Gastrocnemius medialis (tissue), 4 donors: ENCODE results near the gene STRADA. TPM values are rescaled to one million over a fixed set of nuclear protein-coding genes. Genes with fewer than 3 reads are reported as not detected.

Experiments
- ATAC-seq, 2 donors: fragments of 150-250 bp; one replicate each; pipeline ENCODE4 v1.9.1; 2016
- DNase-seq, 2 donors: peaks; one replicate each; pipeline ENCODE4 v3.0.0-alpha.2; 2019
- H3K27ac ChIP-seq, 4 donors: fragments of 200-600 bp; sonication (generic); 1 replicate in 1 of 4; 2 replicates in 3 of 4; pipeline ENCODE4 v1.5.1; 2016 to 2018; ENCODE audit warnings: mild to moderate bottlenecking in 2 of 4, moderate library complexity in 1 of 4
- H3K27me3 ChIP-seq, 3 donors: fragments of 200-600 bp; sonication (generic) in 2 of 3; 1 replicate in 1 of 3; 2 replicates in 2 of 3; pipeline versions ENCODE4 v1.5.1 to v1.6.0; 2016 to 2019; ENCODE audit warnings: mild to moderate bottlenecking in 1 of 3, moderate library complexity in 1 of 3
- H3K36me3 ChIP-seq, 2 donors: fragments of 200-600 bp; sonication (generic) in 1 of 2; one replicate each; pipeline ENCODE4 v1.5.1; 2017 to 2018
- H3K4me1 ChIP-seq, 2 donors: fragments of 200-600 bp; sonication (generic) in 1 of 2; one replicate each; pipeline ENCODE4 v1.5.1; 2016 to 2017; ENCODE audit warnings: mild to moderate bottlenecking in 2 of 2
- H3K4me3 ChIP-seq, 4 donors: fragments of 200-600 bp; sonication (generic) in 3 of 4; 1 replicate in 1 of 4; 2 replicates in 3 of 4; pipeline ENCODE4 v1.5.1; 2016 to 2019; ENCODE audit warnings: mild to moderate bottlenecking in 2 of 4
- H3K9me3 ChIP-seq, 3 donors: fragments of 200-600 bp; sonication (generic) in 2 of 3; 1 replicate in 1 of 3; 2 replicates in 2 of 3; pipeline ENCODE4 v1.5.1; 2016 to 2019
- POLR2A ChIP-seq, 2 donors: fragments of 450-650 bp; IDR thresholded peaks; one replicate each; pipeline ENCODE4 v1.6.1; 2017; ENCODE audit warnings: antibody characterized with exemption in 2 of 2, mild to moderate bottlenecking in 2 of 2, moderate library complexity in 2 of 2
- in situ Hi-C, 4 donors: fragments of 200-750 bp; cut with MboI; loops; one replicate each; pipeline versions ENCODE4 v1.15.0 to v1.8.0; 2017; ENCODE audit warnings: low sequenced_read_pairs in 4 of 4
- intact Hi-C: fragments of 100-400 bp; cut with DNase I; formaldehyde crosslinking; loops from one replicate; pipeline ENCODE4 v1.15.1; 2023; ENCODE audit warnings: low total_unique reads
- total RNA-seq, 4 donors: library from RNA; depleted of rRNA; stranded (reverse); fragments of >200 nt; gene quantifications; one replicate each; pipeline versions ENCODE4 v1.1.0 to v1.2.3, GENCODE V29; 2016
- TF ChIP-seq, protein P1 (sequence below), 5 experiments: fragments of 450-650 bp in 3 of 5; fragments of 200-600 bp in 2 of 5; sonication (generic) in 2 of 5; IDR thresholded peaks in 4 of 5; conservative IDR thresholded peaks in 1 of 5; 1 replicate in 4 of 5; 2 replicates in 1 of 5; pipeline ENCODE4 v1.5.1; 2016 to 2019; ENCODE audit warnings: antibody characterized with exemption in 5 of 5, mild to moderate bottlenecking in 3 of 5, moderate library complexity in 3 of 5

STRADA gene
- total RNA-seq, 4 donors from 2014 or later = 7.5 to 15.0 (median 8.6) TPM

DNA sequence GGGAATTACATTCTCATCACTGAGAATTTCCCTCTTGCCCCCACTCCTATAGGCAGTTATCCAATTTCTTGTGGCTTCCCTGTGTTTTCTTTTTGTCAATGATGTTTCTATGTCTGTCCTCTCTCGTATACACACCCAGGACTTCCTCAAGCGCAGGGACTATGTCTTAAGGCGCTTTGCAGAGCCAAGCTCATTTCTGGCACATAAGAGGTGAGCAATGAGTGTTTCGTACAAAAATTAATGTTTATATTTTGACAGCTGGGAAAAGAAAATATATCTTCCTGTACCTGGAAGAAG lies 33.3 kb upstream of the STRADA start:
- TF ChIP-seq, protein P1, sequence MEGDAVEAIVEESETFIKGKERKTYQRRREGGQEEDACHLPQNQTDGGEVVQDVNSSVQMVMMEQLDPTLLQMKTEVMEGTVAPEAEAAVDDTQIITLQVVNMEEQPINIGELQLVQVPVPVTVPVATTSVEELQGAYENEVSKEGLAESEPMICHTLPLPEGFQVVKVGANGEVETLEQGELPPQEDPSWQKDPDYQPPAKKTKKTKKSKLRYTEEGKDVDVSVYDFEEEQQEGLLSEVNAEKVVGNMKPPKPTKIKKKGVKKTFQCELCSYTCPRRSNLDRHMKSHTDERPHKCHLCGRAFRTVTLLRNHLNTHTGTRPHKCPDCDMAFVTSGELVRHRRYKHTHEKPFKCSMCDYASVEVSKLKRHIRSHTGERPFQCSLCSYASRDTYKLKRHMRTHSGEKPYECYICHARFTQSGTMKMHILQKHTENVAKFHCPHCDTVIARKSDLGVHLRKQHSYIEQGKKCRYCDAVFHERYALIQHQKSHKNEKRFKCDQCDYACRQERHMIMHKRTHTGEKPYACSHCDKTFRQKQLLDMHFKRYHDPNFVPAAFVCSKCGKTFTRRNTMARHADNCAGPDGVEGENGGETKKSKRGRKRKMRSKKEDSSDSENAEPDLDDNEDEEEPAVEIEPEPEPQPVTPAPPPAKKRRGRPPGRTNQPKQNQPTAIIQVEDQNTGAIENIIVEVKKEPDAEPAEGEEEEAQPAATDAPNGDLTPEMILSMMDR (IDR thresholded peaks at IDR 0.05 in 4 of 5, conservative IDR thresholded peaks at IDR 0.05 in 1 of 5) = no peak
- TF ChIP-seq POLR2A (IDR thresholded peaks at IDR 0.05) = no peak
- no peak for ATAC-seq
- Histone ChIP-seq H3K27me3 (no peaks in the 10 kb centered on the region), H3K4me1 (peaks cover 34 to 42% of the 10 kb centered on the region in 2 donors), H3K36me3 (no peaks in the 10 kb centered on the region), H3K9me3 (no peaks in the 10 kb centered on the region), H3K27ac (peak overlapping the region; percentile 92 to 98 (median 98)), H3K4me3 (peak overlapping the region; percentile 92 to 98 (median 94))
- no peak for DNase-seq
- in situ Hi-C loops (no loop called here), intact Hi-C loops (loop anchor here (2.0 to 10.0 kb wide), 3 partner anchors 152 to 1850 kb away; partner anchors contain the start of genes INTS2 and MAP3K3)

DNA sequence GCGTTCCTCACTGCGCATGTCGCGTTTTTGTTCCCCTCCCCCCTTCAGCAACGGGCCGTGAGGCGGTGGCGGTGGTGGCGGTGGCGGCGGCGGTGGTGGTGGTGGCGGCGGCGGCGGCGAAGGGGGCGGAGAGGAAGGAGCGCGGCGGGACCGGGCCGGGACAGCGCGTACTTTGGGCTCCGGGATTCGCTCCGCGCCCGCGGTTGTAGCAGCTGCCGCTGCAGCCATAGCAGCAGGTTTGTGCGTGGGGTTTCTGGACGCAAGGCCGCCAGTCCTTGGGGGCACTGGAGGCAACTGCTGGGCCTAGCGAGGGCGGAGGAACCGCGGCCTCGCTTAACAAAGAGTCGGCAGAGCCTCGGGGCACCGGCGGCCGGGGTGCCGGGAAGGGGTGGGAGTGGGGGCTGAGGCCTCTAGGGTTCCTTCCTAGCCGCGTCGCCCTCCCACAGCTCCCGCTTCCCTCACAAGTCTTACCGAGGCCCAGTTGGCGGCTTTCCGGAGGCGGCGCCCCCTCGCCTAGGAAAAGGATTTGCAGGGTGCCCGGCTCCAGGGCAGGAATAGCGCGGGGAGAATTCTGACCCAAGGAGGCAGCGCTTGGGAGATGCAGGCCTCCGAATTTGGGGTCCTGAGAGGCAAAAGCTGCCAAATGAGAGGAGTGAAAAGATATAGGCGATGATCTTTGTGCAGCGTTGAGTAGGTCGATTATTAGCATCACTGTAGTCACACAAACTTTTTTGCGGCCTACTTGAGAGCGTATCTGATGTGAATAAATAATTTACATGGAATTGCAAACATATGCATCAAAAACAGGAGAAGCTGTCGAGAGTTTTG lies 32.8 kb upstream of the STRADA start, which contains the start of gene DDX42:
Gene DDX42 (plus strand): TSS at position 30 of the 828 bp plus-strand sequence. CDS start 12,880 bp downstream, outside the sequence.
- peak in 1 of 2 donors; percentile 2 for ATAC-seq
- peak; percentile 4 to 52 for DNase-seq
- in situ Hi-C loops = no loop called here
- TF ChIP-seq, protein P1 (IDR thresholded peaks at IDR 0.05 in 4 of 5, conservative IDR thresholded peaks at IDR 0.05 in 1 of 5) = peak in 2 of 5 experiments; percentile 8 to 24
- TF ChIP-seq POLR2A (IDR thresholded peaks at IDR 0.05) = peak; percentile 67 to 78
- no peaks in the 10 kb centered on the region for H3K9me3 ChIP-seq
- H3K27me3 ChIP-seq = no peaks in the 10 kb centered on the region
- peak within 1 kb of the TSS; percentile 92 to 98 (median 98) for H3K27ac ChIP-seq
- peaks cover 32 to 36% of the 10 kb centered on the region in 2 donors for H3K4me1 ChIP-seq
- H3K4me3 ChIP-seq = peak within 1 kb of the TSS; percentile 92 to 98 (median 94)
- no peaks in the 10 kb centered on the region for H3K36me3 ChIP-seq
- intact Hi-C loops = loop anchor here (2.0 to 10.0 kb wide), 3 partner anchors 152 to 1850 kb away; partner anchors contain the start of genes INTS2 and MAP3K3

DNA sequence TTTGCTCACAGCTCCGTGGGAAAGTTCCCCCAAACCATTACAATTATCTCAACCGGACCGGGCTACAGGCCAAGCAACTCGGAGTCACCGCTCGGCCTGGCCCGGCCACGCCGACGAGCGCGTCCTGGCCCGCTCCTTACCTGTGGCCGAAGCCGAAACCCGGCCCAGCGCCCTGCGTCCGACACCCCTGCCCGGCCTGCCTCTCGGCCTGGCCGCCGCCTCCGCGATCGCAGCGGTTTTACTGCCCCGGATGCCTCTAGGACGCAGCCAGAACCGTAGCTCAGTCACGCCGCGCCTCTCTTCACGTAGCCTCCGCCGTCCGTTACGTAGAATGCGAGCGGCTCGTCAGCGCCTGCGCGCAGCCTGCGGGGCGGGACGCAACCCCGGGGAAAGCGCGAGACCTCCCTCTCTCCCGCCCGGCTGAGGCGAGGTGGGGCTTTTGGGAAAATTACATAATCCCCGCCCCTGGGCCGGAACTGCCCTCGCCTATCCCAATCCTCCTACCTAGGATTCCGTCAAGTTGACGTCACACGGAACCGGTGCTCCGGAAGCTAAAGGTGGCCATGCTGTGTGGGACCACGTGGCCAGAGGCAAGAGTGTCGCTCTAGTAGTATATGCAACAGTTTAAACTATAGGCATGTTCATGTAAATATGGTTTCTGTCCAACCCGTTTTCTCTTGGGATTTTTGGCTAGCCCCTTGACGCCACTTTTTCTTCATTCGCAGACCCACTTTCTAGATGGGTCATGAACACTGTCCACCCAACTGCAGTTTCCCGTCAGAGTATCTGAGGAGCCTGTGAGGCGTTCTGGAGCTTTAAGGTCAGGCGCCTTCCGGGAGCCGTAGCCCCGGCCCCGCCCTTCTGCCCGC lies 31.9 kb upstream of the STRADA start, which contains the start of gene CCDC47:
Gene CCDC47 (minus strand): TSS at position 326 of the 869 bp plus-strand sequence. CDS start 7,422 bp downstream, outside the sequence.
- Histone ChIP-seq H3K4me3 (peak within 1 kb of the TSS; percentile 92 to 98 (median 94)), H3K36me3 (no peaks in the 10 kb centered on the region), H3K9me3 (no peaks in the 10 kb centered on the region), H3K27ac (peak within 1 kb of the TSS; percentile 92 to 98 (median 98)), H3K27me3 (no peaks in the 10 kb centered on the region), H3K4me1 (peaks cover 32 to 34% of the 10 kb centered on the region in 2 donors)
- DNase-seq (peak; percentile 99), ATAC-seq (peak; percentile 92 to 96)
- intact Hi-C loops (loop anchor here (1.0 to 10.0 kb wide), 6 partner anchors 32 to 1849 kb away; partner anchors contain the start of genes FTSJ3, INTS2, MAP3K3 and PSMC5), in situ Hi-C loops (no loop called here)
- TF ChIP-seq, protein P1 (IDR thresholded peaks at IDR 0.05 in 4 of 5, conservative IDR thresholded peaks at IDR 0.05 in 1 of 5) = peak in 1 of 5 experiments; percentile 5
- TF ChIP-seq POLR2A (IDR thresholded peaks at IDR 0.05) = peak; percentile 97 to 98

DNA sequence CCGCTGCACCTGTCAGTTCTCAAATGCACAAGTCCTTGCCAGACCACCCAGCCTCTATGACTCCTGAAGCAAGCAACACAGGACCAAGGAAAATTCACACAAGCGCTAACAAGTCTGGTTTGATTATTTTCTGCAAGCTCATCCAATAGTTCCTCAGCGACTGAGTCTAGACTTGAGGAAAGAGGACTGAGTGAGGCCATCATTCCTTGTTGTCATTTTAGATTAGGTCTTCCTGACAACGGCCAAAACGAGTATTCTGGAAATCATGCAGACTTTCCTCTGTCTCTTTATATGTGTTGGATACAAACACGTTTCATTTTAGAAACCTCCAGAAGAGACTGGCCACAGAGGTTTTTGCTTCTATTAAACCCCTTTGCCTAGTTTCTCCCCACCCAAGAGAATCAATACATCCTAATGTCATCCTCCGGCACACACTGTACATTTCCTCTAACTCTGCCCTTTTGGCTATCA lies 31.2 kb upstream of the STRADA start:
- Histone ChIP-seq H3K36me3 (no peaks in the 10 kb centered on the region), H3K27me3 (no peaks in the 10 kb centered on the region), H3K4me3 (peak overlapping the region; percentile 76 to 98 (median 92)), H3K27ac (peak overlapping the region; percentile 92 to 98 (median 98)), H3K4me1 (peaks cover 32 to 34% of the 10 kb centered on the region in 2 donors), H3K9me3 (no peaks in the 10 kb centered on the region)
- TF ChIP-seq POLR2A (IDR thresholded peaks at IDR 0.05) = no peak
- intact Hi-C loops (loop anchor here (1.0 to 10.0 kb wide), 5 partner anchors 32 to 1848 kb away; partner anchors contain the start of genes FTSJ3, INTS2, PSMC5 and STRADA), in situ Hi-C loops (no loop called here)
- ATAC-seq (no peak), DNase-seq (peak in 1 of 2 donors; percentile 4)
